Measurements from ENCODE around the gene MTHFR.
A peak's percentile ranks its signal among the peaks of the same experiment; 100 is the strongest.

Gene MTHFR

DNA sequence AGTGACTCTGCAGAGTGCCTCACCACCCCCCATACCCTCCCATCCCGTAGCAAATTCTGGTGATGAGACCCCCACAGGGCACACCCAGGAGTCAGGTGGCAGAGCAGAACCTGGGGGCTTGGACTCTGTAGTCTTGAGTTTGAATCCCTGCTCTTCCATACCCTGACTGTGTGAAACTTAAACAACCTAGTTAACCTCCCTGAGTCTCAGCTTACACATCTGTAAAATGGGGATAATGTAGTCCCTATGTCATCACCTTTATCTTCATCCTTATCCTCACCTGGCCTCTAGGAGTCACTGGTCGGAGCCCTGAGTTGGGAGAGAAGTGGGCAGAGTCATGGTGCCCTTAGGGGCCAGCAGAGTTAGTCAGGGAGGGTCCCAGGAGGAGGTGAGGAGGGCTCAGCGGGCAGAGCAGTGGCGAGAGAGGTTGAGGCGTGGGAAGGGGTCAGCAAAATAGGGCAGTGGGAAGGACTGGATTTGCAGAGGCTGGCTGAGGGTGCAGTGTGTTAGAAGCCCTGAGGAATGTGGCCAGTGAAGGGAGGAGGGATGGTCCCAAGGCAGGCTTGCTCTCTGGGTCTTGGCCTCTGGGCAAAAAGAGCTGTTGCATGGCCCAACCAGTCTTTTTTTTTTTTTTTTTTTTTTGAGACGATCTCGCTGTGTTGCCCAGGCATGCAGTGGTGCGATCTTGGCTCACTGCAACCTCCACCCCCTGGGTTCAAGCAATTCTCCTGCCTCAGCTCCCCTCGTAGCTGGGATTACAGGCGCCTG lies 25.2 kb downstream of the MTHFR start:
- DNase-seq, result no peak

DNA sequence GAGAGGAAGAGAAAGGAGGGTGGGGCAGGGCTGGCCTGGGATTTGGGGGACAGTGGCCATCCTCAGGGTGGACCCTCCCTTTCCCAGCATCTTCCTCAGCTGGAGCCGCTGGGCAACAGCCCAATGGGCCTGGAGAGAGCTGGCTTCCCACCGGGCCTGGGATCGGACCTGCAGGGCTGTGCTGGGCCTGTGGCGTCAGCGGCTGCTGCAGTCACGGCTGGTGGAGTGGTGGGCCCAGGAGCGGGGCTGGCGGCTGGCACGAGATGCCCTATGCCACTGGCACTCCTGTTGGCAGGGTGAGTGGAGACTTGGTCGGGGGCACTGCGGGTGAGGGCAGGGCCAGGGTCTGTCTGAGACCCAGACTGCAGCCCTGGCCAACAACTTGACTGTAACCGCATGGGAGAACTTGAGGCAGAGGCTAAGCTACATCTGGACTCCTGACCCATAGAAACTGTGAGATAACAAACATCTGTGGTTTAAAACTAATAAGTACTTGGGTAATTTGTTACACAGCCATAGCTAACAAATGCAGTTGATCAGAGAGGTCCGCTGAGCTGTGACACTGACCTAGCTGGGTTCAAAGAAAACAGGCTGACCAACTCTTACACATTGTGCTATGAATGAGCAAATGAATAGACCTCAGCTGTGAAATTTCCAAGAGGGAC lies 25.9 kb downstream of the MTHFR start:
- DNase-seq, result no peak

DNA sequence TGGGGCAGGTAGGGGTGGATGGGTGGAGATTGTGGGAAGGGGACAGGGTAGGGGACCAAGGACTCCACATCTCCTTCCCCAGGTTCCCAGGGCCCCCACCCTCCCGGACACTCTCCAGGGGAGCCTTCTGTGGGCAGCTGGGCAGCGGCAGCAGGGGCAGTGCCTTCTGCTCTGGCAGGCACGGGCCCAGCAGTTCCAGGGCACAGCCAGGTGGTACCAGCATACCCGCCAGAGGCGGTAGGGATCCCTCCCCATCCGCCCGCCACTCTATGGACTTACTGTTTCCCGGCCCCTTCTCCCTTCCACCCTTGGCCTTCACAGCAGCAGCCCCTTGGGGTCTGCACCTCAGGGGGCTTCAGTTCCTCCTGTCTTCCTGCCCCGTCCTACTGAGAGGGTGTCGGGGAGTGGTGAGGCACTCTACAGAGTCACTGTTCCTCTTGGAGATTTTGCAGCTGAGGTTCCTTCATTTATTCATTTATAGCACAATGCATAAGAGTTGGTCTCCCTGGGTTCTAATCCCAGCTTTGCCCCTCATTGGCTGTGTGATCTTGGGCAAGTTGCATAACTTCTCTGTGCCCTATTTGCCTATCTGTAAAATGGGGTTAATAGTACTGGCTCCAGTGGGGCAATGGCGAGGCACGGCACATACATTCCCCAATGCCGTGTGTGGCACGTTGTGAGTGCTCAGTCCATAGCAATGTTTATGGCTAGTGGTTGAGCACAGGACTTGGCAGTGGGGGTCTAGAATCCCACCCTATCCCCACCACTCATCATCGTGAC lies 26.7 kb downstream of the MTHFR start:
- DNase-seq, result no peak

DNA sequence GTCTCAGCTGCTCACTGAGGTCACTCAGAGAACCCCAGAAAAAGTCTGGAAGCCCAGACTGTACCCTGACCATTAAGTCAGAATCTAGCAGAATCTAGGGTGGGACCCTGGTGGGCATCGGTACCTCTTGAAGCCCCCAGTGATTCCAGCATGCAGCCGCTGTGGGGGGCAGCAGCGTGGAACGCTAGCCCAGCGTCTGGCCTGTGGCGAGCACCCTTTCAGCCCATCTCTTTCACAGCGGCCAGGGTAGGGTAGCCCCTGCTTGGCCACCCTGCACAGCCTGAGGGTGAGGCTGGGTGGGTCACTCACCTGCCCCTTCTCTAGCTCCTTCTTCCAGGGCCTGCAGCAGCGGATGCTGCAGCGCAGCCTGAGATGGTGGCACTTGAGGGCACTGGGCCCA lies 27.4 kb downstream of the MTHFR start:
- DNase-seq, result no peak

DNA sequence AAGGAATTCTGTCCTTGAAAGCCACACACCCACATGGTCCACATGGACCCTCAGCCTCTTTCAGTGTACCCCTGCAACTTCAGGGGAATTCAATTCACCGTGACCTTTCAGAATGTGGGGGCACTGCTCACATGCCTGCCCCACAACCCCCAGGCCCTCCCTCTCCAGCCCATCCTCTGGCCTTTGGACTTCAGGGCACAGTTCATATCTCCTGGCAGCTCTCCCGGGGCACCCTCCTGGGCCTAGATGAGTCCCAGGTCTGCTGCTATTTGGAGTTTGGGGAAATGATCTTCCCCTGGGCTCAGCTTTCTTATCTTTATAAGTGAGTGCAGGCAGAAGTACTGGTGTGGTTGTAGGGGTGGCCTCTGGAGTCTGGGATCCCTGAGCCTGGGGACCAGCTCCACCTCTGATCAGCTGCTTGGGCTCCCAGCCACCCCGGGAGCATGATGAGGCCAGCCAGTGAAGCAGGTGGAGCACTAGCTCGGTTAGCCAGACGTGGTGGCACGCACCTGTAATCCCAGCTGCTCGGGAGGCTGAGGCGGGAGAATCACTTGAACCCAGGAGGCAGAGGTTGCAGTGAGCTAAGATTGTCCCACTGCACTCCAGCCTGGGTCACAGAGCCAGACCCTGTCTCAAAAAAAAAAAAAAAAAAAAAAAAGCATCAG lies 28.0 kb downstream of the MTHFR start:
- no peak for DNase-seq

DNA sequence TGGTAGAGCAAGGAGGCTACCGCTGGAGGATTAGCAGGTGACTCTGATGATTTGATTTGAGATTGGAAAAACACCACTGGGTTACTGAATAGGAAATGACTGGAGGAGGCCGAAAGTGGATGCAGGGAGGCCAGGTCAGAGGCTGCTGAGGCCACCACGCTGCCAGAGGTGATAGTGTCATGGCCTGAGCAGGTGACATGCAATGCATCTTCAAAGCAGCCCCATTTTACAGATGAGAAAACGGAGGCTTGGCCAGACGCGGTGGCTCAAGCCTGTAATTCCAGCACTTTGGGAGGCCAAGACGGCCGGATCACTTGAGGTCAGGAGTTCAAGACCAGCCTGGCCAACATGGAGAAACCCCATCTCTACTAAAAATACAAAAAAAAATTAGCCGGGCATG lies 31.0 kb downstream of the MTHFR start:
- DNase-seq, result no peak

DNA sequence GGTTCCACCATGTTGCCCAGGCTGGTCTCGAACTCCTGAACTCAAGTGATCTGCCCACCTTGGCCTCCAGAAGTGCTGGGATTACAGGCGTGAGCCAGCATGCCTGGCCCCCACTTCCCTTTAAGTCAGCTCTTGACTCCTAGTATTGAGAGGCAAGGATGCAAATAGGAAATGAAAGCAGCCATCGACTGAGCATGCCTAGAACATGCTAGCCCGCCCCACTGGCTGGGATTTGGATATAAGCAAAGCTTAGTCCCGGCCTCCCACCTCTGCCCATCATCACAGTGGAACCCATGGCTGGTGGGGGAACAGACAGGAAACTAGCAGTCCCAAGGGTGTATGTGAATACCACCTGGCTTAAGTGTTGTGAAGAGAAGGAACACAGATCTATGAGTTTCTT lies 33.3 kb downstream of the MTHFR start:
- DNase-seq, result peak in 3 of 4 experiments; percentile 40 to 58 (median 48)

DNA sequence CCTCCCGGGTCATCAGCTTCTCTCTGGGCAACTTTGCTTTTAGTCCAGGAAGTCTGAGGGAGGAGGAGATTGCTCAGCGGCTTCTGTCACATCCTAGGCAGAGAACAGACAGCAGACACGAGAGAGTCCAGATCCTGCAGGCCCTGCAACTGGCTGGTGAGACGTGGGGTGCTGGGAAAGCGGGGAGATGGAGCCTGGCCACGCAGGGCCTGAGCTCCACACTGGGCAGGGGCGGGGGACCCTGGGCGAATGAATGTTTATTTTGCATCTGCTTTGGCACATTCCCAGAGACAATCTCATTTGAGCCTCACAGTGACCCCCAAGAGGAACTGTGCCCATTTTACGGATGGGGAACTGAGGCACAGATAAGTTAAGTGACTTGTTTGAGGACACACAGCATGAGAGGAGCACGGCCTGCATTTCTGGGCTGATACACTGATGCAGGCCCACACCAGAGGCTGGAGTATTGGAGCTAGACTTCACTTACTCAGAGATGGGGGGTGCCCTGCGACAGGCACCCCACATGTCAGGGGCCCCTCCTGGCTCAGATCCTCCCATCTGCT lies 34.2 kb downstream of the MTHFR start:
- no peak for DNase-seq

DNA sequence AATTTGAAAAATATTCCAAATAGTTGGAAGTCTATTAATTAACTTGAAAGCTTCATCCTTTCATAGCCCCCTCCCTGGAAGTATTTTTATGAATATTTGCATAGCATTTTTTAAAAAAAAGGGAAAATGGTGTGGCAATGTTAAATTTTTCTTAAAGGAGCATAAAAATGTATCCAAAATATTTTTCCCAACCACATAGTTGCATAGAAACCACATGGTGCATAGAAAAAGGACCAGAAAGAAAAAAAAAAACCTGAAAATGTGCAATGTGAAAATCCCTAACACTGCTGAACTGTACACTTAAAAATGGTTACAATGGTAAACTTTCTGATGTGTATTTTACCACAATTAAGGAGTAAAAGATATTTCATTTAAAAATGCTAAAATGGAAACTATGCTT lies 35.8 kb downstream of the MTHFR start:
- no peak for DNase-seq

DNA sequence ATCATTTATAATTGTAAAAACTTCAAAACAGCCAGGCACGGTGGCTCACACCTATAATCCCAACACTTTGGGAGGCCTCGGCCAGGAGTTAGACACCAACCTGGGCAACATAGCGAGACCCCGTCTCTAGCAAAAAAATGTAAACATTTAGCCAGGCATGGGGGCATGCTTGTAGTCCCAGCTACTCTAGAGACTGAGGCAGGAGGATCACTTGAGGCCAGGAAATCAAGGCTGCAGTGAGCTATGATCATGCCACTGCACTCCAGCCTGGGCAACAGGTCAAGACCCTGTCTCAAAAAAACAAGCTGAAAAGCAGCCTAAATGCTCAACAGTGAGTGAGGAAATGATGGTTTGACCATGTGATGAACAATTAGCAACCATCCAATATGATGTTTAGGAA lies 36.5 kb downstream of the MTHFR start:
- no peak for DNase-seq

DNA sequence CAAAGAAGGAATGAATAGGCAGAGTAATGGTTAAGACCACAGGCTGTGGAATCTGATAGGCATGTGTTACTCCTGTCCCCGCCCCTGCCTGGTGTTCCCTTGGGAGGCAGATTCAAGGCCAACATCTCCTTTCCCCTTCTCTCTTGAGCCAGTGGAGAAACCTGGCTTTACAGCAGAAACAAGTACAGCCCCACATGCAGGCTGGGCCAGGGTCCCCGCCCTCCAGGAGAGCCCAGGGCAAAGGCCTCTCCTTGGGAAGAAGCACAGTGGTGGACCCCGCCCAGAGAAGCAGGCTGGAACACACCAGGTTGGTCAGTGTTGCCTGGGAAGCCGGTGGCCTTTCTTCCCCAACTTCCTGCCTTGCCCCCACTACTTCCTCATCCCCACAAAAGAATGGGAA lies 36.9 kb downstream of the MTHFR start:
- peak in 1 of 4 experiments; percentile 10 for DNase-seq

DNA sequence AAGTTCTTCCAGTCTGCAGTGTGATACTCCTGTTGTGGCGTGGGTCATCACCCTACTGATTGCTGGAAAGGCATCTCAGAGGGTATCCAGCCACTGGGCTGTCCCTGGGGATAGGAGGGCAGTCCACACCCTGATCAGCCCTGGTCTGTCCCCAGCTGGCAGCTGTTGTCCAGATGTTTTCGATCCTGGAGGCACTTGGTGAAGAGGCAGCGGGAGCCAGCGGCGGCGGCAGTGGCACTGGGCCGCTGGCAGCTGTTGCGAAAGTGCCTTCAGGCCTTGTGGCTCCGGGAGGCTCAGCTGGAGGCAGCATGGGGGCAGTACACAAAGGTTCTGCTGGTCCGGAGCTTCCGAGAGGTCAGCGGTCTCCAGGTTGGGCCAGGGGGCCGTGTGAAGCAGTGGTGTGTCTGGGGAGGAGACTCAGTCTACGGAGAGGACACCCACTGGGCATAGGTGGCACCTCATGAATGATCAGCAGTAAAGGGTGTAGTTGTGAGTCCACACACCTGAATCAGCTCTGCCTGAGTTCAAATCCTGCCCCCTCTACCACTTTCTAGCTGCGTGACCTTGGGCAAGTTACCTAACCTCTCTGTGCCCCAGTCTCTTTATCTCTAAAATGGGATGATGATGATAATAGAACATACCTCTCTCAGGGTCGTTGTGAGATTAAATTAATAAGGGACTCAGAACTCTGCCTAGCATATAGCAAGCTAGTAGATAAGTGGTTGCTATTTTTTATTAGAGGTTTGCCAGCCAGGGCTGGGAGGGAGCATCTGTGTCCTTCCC lies 37.7 kb downstream of the MTHFR start:
- no peak for DNase-seq

DNA sequence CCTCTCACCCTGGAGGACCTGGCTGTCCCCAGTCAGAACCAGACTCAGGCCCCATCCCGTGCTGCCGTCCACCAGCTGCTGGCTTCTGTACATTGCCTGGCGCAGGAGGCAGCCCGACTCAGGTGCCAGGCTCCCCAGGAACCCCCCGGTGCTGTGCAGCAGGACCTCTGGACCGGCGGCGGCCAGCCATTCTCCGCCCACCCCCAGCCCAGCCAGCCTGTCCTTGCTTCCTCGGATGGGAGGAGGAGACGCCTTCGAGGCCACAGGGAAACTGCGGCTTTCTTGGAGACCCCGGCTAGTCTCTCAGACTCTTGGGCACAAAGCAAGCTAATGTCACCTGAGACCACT lies 39.4 kb downstream of the MTHFR start:
- DNase-seq, result no peak

DNA sequence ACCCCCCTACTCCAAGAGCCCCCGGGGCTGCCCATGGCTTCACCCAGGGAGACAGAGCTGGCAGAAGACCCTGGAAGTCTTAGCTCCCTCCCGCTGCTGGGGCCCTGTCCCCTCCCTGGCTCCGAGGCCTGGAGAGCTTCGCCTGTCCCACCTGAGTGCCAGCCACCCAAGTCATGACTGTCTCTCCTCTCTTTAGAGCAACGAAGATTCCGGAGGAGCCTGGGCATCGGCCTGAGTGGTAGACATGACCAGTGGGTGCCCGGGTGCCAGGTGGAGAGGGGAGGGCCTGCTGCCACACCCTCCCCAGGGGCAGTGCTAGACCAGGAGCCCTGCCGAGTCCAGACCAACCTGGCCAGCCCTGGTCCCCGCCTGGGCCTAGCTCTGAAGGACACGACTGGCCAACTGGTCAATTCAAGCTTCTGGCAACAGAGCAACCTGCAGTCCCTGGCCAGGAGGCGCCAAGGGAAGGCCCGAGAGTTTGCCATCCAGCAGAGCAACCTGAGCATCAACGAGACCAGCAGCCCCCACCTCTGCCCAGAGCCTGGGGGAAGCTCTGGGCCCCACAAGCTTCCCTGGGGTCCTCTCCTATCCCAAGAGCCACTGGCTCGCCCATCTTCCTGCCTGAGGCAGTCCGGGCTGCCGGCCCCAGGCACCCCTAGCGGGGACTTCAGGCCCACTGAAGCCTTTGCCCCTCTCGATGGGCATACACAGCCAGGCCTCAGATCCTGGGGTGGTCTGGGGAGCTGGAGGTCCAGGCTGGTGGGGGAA lies 39.9 kb downstream of the MTHFR start:
- DNase-seq, result no peak

DNA sequence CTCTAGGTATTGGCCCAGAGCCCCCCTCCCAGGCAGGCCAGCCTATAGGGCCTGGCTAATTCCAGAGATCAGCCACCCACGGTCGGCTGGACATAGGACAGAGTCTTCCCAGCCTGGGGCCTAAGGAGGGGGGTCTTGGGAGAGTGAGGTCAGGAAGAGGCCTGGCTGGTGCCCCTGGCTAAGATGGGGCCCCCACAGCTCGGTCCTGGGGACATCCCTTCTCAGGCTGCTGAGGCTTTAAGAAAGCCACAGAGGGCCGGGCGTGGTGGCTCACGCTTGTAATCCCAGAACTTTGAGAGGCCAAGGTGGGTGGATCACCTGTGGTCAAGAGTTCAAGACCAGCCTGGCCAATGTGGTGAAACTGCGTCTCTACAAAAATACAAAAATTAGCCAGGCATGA lies 41.2 kb downstream of the MTHFR start:
- no peak for DNase-seq

DNA sequence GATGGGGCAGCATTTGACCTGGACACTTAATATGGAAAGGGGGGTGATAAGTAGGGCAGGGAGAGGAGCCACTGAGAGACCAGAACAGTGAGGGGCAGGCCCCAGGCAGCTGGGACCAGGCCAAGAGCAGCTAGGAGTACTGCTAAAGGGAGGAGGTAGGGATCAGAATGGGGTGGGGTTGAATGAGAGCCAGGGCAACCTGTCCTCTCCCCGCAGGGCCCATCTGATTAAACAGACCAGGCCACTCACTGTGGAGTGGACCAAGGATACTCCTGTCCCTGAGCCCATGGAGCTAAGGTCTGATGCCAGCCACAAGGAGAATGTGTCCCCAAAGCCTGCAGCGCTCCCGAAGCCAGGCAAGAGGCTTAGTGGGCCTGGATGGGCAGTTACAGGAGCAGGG lies 41.6 kb downstream of the MTHFR start:
- no peak for DNase-seq

DNA sequence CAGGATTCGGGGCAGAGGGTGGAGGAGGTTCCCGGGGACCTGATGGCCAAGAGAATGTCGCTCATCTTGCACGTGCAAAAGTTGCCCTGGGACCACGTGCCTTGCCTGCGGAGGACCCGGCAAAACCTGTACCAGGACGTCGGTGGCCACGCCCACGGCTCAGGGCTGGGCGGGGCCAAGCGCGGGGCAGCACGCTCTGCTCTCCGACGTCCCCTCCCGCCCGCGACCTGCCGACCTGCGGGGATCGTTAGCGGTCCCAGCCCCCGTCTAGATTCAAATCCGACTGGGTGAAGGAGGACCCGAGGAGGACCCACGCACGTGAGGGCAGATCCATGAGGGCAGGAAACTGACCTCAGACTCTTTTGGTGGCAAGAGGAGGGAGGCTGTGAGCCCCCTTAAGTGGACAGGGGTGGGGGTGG lies 43.8 kb downstream of the MTHFR start, which contains the start of gene C1orf167:
C1orf167 (plus strand) TSS at position 206 of the 419 bp plus-strand sequence. CDS start 2,208 bp downstream, outside the sequence.
- peak in 2 of 4 experiments; percentile 22 to 37 for DNase-seq

DNA sequence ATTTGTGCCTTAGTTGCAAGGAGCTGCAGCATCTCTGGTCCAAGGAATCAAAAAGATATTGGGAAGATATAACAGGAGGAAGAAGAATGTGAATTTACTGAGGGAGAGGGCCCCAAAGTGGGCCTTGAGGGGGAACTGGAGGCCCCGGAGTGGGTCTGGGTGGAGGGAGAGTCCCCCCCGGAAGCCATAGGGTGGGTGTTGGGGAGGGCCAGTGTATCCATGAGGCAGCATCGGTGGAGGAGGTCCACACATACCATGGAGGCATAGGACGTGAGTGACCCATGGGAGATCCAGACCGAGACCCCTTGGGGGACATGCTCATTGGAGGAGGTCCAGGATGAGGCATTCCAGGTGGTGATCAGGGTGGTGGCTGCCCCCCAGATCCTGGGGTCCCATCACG lies 44.5 kb downstream of the MTHFR start:
- DNase-seq, result no peak

DNA sequence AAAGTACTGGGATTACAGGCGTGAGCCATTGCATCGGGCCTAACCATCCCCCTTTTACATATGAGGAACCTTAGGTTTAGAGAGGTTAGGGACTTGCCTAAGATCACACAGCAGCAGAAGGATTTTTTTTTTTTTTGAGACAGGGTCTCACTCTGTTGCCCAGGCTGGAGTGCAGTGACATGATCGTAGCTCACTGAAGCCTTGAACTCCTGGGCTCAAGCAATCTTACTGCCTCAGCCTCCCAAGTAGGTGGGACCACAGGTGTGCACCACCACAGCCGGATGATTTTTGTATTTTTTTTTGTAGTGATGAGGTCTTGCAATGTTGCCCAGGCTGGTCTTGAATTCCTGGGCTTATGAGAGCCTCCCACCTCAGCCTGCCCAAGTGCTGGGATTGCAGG lies 46.0 kb downstream of the MTHFR start:
- no peak for DNase-seq

DNA sequence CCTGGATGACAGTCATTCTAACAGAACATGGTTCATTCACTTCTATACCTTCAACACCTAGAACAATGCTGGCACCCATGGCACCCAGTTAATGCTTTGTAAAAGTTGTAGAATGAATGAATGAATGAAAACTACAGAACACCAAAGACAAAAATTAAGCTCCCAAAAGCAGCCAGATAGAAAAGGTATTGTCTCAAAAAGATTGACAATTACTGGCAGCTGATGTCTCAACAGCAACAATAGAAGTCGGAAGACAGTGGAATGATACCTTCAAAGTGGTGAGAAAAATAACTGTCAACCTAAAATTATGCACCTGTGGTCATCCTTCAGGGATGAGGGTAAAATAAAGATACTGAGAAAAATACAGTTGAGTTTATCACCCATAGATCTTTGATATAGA lies 48.7 kb downstream of the MTHFR start:
- DNase-seq, result no peak

All from suppressor macrophage (primary cell).